PFSK-1 (cell line): ENCODE measurements around the gene ATP5MC3.

Source experiments
- POLR2AphosphoS5 ChIP-seq: IDR thresholded peaks from 2 replicates; pipeline ENCODE4 v1.6.1; 2012; ENCODE audit warnings: low read depth, mild to moderate bottlenecking, control low read depth, low read length, moderate library complexity
- TAF1 ChIP-seq: IDR thresholded peaks from 2 replicates; pipeline ENCODE4 v1.6.1; 2012; ENCODE audit warnings: low read length, control low read depth, borderline replicate concordance; ENCODE audit not compliant: insufficient read depth
- TF ChIP-seq, protein P1 (sequence below), 2 experiments: IDR thresholded peaks; 2 replicates each; pipeline versions ENCODE4 v1.6.1 to v1.8.0; 2011 to 2012; ENCODE audit warnings: low read depth in 2 of 2, low read length in 2 of 2, control low read depth in 1 of 2, inconsistent platforms in 1 of 2, mild to moderate bottlenecking in 1 of 2, moderate library complexity in 1 of 2; ENCODE audit not compliant: insufficient read depth in 1 of 2

- TF ChIP-seq POLR2AphosphoS5, result peak; percentile 49; the same call in 1 of the 2 replicates
- TF ChIP-seq, protein P1, sequence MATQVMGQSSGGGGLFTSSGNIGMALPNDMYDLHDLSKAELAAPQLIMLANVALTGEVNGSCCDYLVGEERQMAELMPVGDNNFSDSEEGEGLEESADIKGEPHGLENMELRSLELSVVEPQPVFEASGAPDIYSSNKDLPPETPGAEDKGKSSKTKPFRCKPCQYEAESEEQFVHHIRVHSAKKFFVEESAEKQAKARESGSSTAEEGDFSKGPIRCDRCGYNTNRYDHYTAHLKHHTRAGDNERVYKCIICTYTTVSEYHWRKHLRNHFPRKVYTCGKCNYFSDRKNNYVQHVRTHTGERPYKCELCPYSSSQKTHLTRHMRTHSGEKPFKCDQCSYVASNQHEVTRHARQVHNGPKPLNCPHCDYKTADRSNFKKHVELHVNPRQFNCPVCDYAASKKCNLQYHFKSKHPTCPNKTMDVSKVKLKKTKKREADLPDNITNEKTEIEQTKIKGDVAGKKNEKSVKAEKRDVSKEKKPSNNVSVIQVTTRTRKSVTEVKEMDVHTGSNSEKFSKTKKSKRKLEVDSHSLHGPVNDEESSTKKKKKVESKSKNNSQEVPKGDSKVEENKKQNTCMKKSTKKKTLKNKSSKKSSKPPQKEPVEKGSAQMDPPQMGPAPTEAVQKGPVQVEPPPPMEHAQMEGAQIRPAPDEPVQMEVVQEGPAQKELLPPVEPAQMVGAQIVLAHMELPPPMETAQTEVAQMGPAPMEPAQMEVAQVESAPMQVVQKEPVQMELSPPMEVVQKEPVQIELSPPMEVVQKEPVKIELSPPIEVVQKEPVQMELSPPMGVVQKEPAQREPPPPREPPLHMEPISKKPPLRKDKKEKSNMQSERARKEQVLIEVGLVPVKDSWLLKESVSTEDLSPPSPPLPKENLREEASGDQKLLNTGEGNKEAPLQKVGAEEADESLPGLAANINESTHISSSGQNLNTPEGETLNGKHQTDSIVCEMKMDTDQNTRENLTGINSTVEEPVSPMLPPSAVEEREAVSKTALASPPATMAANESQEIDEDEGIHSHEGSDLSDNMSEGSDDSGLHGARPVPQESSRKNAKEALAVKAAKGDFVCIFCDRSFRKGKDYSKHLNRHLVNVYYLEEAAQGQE (IDR thresholded peaks at IDR 0.05; ENCODE audit: insufficient read depth in 1 of 2, low read depth in 2 of 2, low read length in 2 of 2), result no peak
- TF ChIP-seq TAF1, result no peak
These were observed 13.0 kb downstream of the ATP5MC3 start for GRCh38 chr2:175168564-175168945.
